GM21360 (cell line): Measurements from ENCODE around the gene MLEC.
A peak's percentile ranks its signal among the peaks of the same experiment; 100 is the strongest.
"Not testable (repeated sequence)": the region's sequence is repeated elsewhere in the genome, so short reads cannot be mapped to it uniquely, and the experiment has no call there.

Source experiments
- ATAC-seq: cut with Tn5 transposase; IDR thresholded peaks from one replicate; pipeline ENCODE4 v1.9.1; 2021; ENCODE audit warnings: mild to moderate bottlenecking, moderate library complexity; ENCODE audit not compliant: unreplicated experiment

Gene MLEC

DNA sequence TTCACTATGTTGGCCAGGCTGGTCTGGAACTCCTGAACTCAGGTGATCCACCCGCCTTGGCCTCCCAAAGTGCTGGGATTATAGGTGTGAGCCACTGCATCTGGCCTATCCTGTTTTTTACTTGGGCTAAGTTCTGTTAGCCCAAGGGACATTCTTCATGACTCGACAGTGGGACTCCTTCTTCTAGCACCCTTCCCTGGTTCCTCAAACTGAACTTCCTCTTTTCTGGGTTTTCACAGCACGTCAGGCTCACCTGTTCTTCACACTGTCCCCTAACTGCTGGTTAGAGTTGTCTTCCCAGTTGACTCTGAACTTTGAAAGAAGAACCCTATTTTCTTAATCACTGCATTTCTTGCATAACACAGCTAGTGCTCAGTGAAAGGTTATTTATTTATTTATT is 24.1 kb upstream of the MLEC start:
- ATAC-seq: peak; percentile 77

DNA sequence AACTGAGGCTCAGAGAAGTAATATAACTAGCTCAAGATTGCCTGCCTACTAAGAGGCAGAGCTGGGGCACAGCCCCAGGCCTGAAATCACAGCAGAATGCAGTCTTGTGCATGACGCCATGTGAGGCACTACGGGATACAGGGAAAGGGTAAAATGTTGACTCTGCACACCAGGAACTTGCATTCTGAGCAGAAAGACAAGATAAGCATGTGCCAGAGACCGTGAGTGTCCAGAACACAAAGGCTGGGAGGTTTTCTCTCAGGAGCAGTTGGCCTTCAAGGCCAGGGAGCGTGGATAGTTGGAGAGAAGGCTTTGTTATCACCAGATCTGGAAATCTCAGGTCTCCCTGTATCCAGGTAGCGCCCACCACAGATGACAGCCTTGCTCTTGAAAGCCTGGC is 23.2 kb upstream of the MLEC start:
- ATAC-seq: no peak

DNA sequence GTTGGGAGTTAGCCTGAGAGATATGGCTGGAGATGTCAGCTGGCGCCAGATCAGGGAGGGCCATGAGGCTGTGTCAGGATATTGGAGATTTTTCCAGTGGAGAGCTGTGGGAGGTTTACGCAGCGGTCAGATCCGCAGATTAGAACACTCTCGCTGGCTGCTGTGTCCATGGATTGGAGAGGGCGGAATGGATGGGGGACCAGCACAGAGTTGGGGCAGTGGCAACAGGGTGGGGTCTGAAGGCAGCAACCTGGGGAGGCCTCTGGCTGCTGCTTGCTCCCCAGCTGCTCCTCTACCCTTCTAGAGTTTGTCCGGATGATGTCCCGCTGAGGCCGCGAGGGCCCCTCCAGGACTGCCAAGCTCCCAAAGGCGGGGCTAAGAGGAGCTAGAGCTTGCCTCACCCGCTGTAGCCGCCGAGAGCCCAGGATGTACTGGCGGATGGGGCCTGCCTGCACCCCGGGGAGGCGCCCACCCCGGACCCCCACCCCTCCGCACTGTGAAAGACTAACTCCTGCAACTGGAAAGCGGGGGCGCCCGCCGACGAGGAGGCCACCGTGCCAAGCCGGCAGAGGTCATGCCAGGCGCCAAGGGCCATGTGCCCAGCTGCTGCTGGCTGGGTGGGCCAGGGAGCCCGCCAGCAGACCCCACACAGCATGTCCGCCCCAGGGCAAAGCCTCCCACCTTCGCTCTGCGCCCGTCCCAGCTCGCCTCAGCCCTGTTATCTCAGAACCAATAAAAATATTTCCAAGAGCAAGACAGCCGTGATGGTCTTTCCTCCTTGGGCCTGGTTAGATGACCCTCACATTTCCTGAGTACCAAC is 20.2 kb upstream of the MLEC start:
- ATAC-seq: no peak

DNA sequence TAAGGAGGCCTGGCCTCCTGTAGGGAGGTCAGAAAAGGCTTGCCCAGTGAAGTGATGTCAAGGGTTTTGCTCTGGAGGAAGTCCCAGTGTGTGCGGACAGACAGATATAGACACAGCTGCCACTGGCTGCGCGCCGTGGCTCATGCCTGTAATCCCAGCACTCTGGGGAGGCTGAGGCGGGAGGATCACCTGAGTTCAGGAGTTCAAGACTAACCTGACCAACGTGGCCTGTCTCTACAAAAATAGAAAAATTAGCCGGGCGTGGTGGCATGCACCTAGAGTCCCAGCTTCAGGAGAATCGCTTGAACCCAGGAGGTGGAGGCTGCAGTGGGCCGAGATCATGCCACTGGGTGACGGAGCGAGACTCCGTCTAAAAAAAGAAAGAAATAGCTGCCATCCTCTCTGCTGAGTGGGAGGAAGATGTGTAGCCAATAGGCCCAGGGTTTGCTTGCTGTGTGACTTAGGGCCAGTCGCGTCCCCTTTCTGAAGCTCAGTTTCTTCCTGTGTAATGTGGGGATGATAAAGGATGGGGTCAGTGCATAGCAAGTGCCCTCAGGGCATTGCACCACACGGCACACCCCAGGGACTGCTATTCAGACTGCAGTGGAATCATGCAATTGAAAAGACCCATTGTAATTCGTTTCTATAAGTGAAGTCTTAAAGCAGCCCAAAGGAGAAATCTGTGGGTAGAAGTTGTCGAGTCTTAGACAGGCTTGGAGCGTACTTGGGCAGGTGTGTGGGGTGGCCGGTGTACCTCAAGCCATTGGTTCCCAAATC is 18.7 kb upstream of the MLEC start:
- no peak for ATAC-seq

DNA sequence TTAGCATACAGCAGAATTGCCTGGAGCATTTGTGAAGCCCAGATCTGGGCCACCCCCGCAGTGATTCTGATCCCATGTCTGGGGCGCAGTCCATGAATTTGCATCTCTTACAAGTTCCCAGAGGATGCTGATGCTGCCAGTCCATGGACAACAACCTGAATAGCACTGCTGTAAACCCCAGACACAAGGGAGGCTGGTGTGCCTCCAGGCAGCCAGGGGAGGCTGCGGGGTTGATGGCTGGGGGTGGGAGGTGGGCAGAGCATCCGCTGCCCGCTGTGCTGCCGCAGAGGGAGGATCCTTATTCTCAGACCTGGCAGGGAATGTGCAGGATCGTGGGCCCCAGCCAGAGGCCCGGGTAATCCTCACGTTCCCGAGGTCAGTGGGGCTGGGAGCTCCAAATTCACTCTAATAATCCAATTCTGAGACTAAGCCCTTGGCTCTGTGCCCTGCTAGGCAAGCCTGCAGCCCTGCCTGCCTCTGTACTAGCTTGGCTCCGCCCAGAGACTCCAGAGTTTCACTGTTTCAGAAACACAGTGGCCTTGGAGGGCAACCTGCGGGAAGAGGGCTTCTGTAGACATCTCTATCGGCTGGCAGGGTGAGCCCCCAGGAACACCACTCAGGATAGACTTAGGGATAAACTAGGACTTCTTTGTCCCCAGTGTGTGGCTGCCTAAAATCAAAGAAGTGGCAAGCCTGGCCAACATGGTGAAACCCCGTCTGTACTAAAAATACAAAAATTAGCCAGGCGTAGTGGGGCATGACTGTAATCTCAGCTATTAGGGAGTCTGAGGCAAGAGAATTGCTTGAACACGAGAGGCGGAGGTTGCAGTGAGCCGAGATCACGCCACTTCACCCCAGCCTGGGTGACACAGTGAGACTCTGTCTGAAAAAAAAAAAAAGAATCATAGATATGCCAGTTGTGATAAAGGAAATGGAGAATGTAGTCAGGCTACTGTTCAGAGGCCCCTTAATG is 17.8 kb upstream of the MLEC start:
- peak; percentile 47 for ATAC-seq

DNA sequence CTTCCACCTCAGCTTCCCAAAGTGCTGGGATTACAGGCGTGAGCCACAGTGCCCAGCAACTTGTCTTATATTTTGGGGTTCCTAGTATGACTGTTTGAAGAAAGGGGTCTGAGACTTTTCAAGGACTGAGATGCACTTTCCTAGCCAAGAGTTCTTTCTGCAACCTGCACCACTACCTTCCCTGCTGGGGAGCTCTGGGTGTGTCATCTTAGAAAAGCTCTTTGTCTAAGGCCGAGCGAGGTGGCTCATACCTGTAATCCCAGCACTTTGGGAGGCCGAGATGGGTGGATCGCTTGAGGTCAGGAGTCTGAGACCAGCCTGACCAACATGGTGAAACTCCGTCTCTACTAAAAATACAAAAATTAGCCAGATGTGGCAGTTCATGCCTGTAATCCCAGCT is 16.7 kb upstream of the MLEC start:
- not testable (repeated sequence) for ATAC-seq

DNA sequence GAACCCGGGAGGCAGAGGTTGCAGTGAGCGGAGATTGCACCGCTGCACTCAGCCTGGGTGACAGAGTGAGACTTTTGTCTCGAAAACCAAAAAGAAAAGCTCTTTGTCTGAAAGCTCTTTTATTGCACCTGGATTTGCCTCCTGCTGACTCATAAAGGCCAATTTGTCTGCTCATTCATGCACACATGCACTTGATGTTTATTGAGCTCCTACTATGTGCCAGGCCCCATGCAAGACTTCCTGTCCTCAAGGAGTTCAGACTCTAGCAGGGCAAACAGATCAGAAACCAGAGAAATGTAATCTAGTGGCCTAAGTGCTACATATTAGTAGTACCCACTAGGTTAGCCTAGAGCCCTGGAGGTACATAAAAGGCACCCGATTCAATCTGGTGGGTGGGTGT is 16.3 kb upstream of the MLEC start:
- no peak for ATAC-seq

DNA sequence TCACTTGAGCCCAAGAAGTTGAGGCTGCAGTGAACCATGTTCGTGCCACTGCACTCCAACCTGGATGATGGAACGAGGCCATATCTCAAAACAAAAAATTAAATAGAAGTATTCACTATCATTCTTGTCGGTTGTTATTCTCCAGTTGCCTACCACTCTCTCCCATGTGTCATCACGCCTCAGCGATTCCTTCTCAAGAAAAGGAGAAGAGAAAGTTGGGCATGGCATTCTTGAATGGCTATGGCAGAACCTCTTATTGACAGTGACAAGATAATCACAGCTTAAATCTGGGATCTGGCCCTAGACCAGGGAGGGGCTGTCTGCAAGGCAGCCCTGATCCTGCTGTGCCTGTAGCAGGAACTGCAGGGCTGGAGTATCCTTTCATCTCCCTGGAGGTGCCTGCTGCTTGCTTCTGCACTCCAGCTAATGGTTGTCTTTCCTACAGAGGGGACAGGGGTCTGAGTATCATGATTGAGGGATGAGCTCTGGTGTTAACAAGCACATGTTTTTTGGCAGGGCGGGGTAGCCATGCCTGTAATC is 12.8 kb upstream of the MLEC start:
- ATAC-seq: no peak

DNA sequence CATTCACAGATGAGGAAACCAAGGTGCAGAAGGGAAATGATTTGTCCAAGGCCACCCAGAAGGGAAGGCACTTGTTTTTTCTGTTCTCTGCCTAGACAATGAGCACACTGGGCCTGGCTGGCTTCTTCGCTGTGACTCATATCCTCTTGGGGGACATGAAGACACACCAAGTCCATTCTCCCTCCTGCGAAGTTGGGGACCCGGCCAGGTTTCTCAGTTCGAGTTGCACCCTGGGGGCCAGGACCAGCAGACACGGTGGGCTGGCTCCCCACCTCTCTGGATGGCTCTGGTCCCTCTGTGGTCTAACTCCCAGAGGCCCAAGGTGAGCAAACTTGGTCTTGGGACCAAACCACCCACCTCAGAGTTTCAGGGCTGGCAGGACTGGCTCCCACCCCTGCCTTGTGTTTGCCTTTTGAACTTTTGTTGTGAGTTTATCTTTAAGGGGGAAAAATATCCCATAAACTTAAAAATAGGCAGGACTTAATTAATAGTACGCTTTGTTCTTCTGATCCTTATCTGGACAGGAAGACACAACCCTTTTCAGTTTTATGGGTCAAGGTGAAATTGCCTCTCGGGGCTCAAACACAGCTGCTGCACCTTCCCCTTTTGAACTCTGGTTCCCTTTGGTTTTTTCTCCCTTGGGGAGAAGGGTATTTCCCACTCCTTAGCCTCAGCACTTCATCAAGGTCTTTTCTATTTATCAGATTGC is 9.0 kb upstream of the MLEC start:
- no peak for ATAC-seq

DNA sequence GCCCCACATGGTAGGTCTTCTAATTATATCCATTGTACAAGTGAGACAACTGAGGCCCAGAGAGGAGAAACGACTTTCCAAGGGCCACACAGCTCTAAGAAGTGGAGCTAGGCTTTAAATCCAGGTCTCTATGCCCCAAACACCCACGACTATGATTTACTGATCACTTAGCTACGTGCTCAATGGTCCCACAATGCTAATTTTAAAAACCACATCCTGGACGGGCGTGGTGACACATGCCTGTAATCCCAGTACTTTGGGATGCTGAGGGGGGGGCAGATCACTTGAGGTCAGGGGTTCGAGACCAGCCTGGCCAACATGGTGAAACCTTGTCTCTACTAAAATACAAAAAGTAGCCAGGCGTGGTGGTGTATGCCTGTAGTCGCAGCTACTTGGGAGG is 8.4 kb upstream of the MLEC start:
- no peak for ATAC-seq

DNA sequence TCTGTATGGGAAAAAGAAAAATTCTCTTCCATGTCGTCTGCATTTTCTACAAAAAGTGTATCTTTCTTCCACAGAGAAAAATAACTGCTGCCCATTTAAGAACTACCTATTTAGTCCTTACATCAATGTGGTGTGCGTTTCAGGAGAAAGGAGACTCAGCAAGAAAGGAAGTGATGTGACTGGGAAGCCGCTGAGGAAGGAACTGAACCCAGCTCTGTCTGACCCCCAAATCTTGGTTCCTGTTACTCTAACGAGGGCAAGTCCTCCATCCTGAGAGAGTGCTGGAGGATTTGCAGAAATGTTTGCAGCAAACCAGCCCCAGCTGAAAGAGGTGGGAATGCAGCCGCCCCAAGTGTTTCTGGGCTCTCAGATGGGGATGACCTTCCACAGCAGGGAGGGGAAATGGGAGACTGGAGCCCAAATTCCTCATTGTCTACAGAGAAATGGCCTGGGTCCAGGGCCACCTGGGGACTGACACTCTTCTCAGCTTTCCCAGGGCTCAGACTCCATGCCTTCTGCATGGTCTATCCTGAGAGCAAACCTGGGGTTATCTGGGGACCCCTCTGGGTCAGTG is 6.7 kb upstream of the MLEC start:
- ATAC-seq: no peak

DNA sequence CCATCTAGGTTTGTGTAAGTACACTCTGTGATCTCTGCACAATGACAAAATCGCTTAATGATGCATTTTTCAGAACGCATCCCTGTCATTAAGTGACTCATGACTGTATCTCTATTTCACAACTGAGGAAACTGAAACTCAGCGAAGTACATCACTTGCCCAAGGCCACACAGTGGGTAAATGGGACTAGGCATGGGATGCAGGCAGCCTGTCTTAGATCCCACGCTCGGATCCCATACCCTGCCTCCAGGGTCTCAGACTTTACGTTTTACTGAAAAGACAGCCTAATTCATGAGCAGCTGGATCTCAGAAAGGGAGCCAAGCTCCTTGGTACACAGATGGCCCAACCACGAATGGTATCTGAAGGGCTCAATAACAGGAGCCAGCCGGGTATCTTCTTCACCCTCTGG is 2.4 kb upstream of the MLEC start:
- ATAC-seq: no peak

DNA sequence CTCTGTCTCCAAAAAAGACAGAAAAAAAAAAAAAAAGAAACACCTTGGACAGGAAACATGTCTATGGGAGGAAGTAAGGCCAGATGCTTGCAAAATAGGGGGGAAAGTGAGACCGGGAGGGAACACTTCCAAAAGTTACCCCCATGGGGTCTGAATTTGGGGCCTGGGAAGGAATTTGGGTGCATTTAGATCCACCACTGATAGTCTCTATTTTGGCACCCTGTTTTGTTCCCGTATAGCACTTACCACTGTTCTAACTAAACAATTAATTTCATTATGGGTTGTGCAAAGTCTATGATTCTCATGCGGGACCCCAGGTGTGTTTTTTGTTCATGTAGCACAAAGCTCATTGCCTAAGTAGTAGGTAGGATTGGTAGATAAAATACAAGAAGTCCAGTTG is 1.4 kb upstream of the MLEC start:
- no peak for ATAC-seq

DNA sequence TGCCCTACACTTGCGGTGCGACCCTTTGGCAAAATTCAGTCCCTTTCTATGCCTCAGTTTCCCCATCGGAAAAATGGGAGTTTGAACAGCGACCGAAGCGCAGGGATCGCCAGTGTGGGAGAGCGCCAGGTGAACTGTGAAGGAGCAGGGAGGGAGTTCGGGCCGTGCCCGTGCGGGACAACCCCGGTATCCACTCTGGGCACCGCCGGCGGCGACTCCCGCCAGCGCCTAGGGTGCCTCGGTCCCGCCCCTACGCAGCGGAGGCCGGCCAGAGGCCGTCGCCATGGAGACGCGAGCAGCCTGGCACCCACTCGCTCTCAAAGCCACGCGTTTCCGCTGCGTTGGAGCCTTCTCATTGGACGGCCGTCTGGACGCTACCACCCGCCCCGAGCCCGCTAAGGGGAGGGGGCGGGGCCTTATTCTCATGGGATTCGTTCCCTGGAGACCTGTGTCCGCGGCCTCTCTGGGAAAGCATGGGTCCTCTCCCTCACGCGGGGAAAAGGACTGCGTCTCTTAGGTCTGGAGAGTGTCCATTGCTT is 729 bp upstream of the MLEC start:
- ATAC-seq: peak; percentile 64

DNA sequence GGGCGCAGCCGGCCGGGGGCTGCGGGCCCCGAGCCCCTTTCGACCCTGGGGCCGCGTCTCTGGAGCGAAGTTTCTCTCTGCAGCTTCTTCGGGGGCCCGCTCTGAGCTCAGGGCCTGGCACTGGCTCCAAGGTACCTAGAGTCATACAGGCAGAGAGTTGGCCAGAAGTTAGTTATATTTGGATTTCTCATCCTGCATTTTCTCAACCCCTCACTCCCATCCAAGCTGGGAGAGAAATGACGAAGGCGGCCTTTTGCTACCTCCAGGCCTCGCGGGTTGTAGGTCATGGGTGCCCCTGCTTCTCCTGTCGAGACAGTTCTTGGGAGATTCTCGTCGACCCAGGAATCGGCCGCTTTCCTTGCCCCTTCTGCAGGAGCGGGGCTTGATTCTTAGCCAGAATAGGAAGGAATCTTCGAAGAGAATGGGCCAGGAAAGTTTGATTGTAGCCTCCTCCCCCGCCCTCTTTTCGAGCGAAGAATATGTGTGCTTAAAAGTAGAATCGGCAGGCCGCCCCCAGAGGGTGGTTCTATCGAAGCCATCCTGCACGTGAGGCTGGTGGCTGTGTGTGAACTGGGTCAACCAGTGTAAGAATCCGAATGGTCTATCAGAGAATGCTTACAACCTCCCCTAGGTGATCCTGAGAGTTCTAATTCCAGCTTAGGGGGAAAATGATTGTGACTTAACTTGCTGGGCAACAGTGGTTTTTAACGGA is 785 bp downstream of the MLEC start:
- ATAC-seq: no peak

DNA sequence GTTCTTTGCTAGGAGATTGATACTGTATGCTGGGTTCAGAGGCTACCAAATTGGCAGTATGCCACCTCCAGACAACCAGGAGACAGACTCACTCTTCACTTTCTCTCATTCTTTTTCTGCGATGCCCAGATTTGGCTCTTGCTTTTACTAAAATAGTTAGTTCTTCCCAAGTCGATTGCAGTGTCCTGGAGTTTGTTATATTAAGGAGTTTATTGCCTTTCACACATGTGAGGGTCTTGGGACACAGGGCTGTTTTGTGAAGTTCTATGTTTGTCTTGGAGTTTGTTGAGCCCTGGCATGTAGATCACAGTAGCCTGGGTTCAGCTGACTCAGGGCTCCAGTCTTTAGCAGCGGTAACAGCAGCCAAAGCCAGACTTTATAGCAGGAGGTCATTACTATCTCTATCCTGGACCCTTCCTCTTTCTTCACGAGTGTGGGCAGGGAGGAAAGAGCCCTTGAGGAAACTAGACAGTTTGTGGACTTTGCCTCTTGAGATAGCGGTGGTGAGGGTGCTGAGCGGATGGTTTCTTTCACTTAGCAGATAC is 1.6 kb downstream of the MLEC start:
- no peak for ATAC-seq

DNA sequence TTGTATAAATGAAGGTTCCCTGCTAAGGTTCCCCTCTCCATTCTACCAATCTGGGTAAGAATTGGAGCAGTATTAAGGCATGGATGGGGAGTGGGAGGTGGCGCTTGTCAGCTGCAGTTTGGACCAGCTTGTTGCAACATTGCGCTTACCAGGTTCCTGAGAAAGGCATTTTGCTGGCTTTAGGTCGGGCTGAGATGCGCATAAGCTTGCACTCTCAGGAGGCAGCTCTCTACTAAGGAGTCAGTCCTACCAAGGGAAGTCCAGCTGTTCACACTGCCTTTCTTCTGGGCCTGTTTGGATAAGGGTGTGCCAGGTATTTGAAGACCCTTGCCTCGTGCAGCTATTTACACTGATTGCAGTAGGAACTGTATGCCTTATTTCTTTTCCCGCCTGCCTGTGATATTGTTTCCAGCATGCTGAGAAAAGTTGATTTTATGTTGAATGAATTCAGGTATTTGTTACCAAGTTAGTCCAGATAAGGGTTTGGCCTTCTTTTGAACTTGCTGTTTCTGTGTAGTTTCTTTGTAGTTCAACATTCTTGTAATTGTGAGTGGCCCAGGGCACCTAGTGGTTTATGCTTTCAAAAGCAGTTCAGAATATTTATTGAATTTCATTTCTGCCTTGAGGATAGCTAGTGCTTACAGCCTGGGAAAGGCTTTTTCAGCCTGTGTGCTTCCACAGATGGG is 2.6 kb downstream of the MLEC start:
- no peak for ATAC-seq

DNA sequence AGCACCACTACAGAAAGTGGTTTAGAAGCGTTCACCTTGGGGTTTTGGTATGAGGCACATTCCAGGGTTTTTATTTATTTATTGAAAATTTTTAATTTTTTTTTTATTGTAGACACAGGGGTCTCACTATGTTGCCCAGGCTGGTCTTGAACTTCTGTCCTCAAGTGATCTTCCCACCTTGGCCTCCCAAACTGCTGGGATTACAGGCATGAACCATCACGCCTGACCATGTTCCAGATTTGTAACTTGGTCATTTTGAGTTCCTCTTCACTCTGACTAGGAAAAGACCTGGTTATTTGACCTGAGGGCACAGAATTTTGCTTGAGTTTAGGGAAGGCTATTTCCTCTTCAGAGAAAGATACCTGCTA is 3.1 kb downstream of the MLEC start:
- no peak for ATAC-seq
